ENCODE measurements around the gene FNDC3A. TPM values are rescaled to one million over a fixed set of nuclear protein-coding genes. Genes with fewer than 3 reads are reported as not detected.
"Not testable (repeated sequence)": the region's sequence is repeated elsewhere in the genome, so short reads cannot be mapped to it uniquely, and the experiment has no call there.

The FNDC3A gene
- total and polyA plus RNA-seq, 11 donors, result 10.1 to 38.3 (median 21.9) TPM

DNA sequence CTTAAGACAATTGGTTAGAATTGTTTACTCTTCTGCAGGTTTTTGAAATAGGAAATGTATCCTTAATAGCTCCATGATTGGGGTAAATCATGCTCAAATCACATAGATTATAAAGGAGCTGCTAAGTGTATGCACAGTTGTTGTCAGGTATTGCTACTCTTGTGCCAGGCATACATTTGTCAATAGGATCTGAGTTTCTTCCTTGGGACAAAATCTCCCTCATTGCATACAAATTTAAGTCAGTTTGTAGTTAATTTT is 135.1 kb downstream of the FNDC3A start:
- TF ChIP-seq POLR2A (IDR thresholded peaks at IDR 0.05), result no peak
- TF ChIP-seq, protein P1, sequence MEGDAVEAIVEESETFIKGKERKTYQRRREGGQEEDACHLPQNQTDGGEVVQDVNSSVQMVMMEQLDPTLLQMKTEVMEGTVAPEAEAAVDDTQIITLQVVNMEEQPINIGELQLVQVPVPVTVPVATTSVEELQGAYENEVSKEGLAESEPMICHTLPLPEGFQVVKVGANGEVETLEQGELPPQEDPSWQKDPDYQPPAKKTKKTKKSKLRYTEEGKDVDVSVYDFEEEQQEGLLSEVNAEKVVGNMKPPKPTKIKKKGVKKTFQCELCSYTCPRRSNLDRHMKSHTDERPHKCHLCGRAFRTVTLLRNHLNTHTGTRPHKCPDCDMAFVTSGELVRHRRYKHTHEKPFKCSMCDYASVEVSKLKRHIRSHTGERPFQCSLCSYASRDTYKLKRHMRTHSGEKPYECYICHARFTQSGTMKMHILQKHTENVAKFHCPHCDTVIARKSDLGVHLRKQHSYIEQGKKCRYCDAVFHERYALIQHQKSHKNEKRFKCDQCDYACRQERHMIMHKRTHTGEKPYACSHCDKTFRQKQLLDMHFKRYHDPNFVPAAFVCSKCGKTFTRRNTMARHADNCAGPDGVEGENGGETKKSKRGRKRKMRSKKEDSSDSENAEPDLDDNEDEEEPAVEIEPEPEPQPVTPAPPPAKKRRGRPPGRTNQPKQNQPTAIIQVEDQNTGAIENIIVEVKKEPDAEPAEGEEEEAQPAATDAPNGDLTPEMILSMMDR (IDR thresholded peaks at IDR 0.05), result no peak
- intact Hi-C loops (cut with DNase I), result loop anchor here in 4 of 10 donors (2.0 to 10.0 kb wide), 5 partner anchors 134 to 174 kb away; partner anchors contain the start of gene FNDC3A (in 1 of the 4)

DNA sequence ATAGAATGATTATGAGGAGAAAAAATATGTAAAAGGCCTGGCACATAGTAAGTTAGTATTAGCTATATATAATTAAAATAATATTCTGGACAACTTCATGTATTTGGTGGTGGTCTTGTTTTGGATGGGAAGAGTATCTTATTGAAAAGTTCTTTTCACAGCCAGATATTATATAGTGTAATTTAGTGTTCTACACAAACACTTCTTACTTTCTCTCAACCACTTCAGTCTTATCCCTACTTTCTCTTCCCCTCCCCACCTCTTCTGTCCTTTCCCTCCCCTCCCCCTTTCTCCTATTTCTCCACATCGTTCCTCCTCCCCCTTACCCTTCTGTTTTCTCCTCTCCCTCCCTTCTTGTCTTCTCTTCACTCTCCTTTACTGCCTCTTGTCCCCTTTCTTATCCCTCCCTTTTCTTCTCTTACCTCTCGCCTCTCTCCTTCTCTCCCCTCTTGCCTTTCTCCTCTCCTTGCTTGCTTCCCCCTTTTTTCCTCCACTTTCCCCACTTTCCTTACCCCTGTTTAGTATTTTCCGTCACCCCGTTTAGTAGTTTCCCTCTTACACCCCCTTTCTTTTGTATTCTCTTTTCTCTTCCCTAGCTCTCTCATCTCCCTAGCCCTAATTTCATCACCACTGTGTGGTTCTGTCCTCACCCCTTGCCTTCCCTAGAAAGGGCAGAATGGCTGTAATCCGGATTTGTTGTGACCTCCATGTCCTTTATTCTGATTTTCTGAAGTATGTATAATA is 137.2 kb downstream of the FNDC3A start:
- no peak for ATAC-seq
- peaks cover 3 to 55% (median 30%) of the 10 kb centered on the region in 12 donors for H3K4me1 ChIP-seq

More for the DNA sequence above, 135.1 kb downstream of the FNDC3A start:
- Histone ChIP-seq H3K36me3 (peaks cover 0 to 15% (median 11%) of the 10 kb centered on the region in 9 donors), H3K4me1 (peaks cover 3 to 58% (median 30%) of the 10 kb centered on the region in 12 donors), H3K4me3 (peak overlapping the region; percentile 15 to 75 (median 63)), H3K27ac (peak overlapping the region in 4 of 12 donors; percentile 23 to 79 (median 76)), H3K9me3 (no peaks in the 10 kb centered on the region), H3K27me3 (no peaks in the 10 kb centered on the region)
- DNase-seq (no peak), ATAC-seq (no peak)

DNA sequence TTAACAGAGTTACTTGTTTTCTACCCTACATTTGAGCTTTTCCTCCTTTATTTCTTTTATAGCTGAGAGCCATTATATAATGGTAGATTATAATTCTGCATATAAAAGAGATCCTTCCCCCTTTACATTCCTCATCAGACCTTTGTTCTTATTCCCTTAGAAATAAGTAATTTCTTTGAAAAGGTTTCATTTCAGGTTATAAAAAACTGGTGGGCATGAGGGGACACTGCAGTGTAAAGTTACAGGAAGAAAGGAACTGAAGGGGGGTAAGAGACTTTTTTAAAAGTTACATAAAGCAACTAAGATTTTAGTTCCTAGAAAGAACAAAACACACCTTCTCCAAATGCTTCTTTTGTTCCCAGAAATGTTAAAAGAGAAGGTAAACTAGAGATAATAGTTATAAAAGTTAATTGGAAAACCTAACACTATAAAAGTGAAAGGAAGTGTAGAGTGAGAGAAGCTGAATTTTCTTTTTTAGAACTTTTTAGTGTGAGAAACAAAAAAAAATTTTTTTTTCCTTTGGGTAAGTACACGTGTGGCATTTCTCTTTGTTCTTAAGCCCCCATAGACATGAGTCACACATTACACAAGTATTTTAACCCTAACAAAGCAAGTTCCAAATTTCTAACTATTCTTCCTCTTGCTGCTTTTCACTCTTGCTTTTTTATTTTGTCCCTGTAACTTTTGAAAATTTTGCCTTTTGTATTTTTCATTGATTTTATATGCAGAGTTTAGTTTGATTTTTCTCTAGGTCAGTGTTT is 138.0 kb downstream of the FNDC3A start:
- DNase-seq (no peak), ATAC-seq (no peak)
- H3K4me3 ChIP-seq, result no peak overlapping the region
- H3K27ac ChIP-seq, result no peak overlapping the region
- intact Hi-C loops (cut with DNase I), result loop anchor here in 4 of 10 donors (5.0 to 10.0 kb wide), 4 partner anchors 139 to 171 kb away; partner anchors contain the start of gene FNDC3A (in 1 of the 4)
- TF ChIP-seq, protein P1 (IDR thresholded peaks at IDR 0.05), result no peak
- TF ChIP-seq POLR2A (IDR thresholded peaks at IDR 0.05), result no peak
- 2 to 17% (median 7%) methylated on average over 1 of the region's 1 CpG for WGBS, 4 donors
- peaks cover 0 to 44% (median 38%) of the 10 kb centered on the region in 9 donors for H3K36me3 ChIP-seq
- H3K27me3 ChIP-seq, result no peaks in the 10 kb centered on the region
- H3K4me1 ChIP-seq, result peaks cover 3 to 47% (median 30%) of the 10 kb centered on the region in 12 donors
- H3K9me3 ChIP-seq, result no peaks in the 10 kb centered on the region

More for the DNA sequence above, 137.2 kb downstream of the FNDC3A start:
- no peak for TF ChIP-seq POLR2A (IDR thresholded peaks at IDR 0.05)
- TF ChIP-seq, protein P1 (IDR thresholded peaks at IDR 0.05), result no peak
- H3K4me3 ChIP-seq, result no peak overlapping the region
- intact Hi-C loops (cut with DNase I), result loop anchor here in 4 of 10 donors (5.0 to 10.0 kb wide), 4 partner anchors 138 to 172 kb away; partner anchors contain the start of gene FNDC3A (in 1 of the 4)
- no peak overlapping the region for H3K27ac ChIP-seq
- H3K9me3 ChIP-seq, result no peaks in the 10 kb centered on the region
- 45 to 50% (median 47%) methylated on average over 5 of the region's 5 CpGs for WGBS, 4 donors
- DNase-seq, result no peak
- no peaks in the 10 kb centered on the region for H3K27me3 ChIP-seq
- peaks cover 0 to 36% (median 30%) of the 10 kb centered on the region in 9 donors for H3K36me3 ChIP-seq

DNA sequence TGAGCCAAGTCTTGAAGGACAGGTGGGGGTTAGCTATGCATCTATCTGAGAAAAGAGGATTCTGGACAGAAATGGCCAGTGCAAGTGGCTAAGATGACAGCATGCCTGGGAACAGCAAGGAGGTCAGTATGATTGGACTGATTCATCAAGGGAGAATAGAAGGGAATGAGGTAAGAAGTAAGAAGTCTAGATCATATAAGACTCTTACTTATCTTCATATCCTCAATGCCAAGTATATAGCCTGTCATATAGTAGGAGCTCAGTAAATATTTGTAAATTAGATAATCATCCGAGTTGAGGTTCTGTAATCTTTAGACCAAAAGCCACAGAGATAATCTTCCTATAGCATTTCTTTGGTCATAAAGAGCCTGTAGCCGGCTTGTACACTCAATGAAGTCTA is 141.2 kb downstream of the FNDC3A start:
- no peak for ATAC-seq
- Histone ChIP-seq H3K9me3 (no peaks in the 10 kb centered on the region), H3K4me3 (no peak overlapping the region), H3K36me3 (peaks cover 0 to 57% (median 49%) of the 10 kb centered on the region in 9 donors), H3K27ac (no peak overlapping the region), H3K27me3 (no peaks in the 10 kb centered on the region), H3K4me1 (peaks cover 3 to 30% (median 18%) of the 10 kb centered on the region in 12 donors)
- intact Hi-C loops (cut with DNase I), result loop anchor here in 3 of 10 donors (10.0 kb wide), 3 partner anchors 142 to 168 kb away; partner anchors contain the start of gene FNDC3A (in 1 of the 3)
- TF ChIP-seq, protein P1 (IDR thresholded peaks at IDR 0.05), result no peak
- no peak for TF ChIP-seq POLR2A (IDR thresholded peaks at IDR 0.05)
- DNase-seq, result no peak
- WGBS, 4 donors, result 89 to 95% (median 94%) methylated on average over 2 of the region's 2 CpGs

DNA sequence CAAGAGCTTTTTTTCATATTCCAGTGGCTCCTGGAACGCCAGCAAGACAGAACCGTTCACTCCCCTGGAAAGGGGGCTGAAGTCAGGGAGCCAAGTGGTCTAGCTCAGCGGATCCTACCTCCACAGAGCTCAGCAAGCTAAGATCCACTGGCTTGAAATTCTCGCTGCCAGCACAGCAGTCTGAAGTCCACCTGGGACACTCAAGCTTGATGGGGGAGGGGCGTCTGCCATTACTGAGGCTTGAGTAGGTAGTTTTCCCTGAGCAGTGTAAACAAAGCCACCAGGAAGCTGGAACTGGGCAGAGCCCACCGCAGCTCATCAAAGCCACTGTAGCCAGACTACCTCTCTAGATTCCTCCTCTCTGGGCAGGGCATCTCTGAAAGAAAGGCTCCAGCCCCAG is 142.7 kb downstream of the FNDC3A start:
- ATAC-seq, H3K9me3 ChIP-seq, H3K27me3 ChIP-seq, H3K27ac ChIP-seq, H3K4me3 ChIP-seq: not testable (repeated sequence)
- H3K36me3 ChIP-seq, result peaks cover 0 to 57% (median 49%) of the 10 kb centered on the region in 9 donors
- 95 to 100% (median 97%) methylated on average over 3 to 6 of the region's 6 CpGs for WGBS, 4 donors
- intact Hi-C loops (cut with DNase I), result loop anchor here in 3 of 10 donors (10.0 kb wide), 3 partner anchors 144 to 166 kb away; partner anchors contain the start of gene FNDC3A (in 1 of the 3)
- H3K4me1 ChIP-seq, result peaks cover 0 to 14% (median 5%) of the 10 kb centered on the region in 12 donors
- DNase-seq, result peak in 1 of 5 donors; percentile 21

Measured in heart left ventricle (tissue), 16 donors.